ENCODE data around the gene RIMBP2.

GRCh38 chr12:130525384-130526172 is 190.5 kb downstream of the RIMBP2 start:
- no peak for TF ChIP-seq CTCF (IDR thresholded peaks at IDR 0.05; ENCODE audit: low read depth, low read length)
- TF ChIP-seq MAX (IDR thresholded peaks at IDR 0.05; ENCODE audit: low read depth, low read length) = no peak
- TF ChIP-seq POLR2A (IDR thresholded peaks at IDR 0.05; ENCODE audit: extremely low read depth, insufficient read length) = no peak
- TF ChIP-seq MYC (IDR thresholded peaks at IDR 0.05; ENCODE audit: low read depth, low read length) = no peak
